ACC112 (cell line): ENCODE data around the gene ZDHHC11.
"Not testable (repeated sequence)": the region's sequence is repeated elsewhere in the genome, so short reads cannot be mapped to it uniquely, and the experiment has no call there.

Experiments
- H2AFZ ChIP-seq: fragments of 200-600 bp; sonication (generic); one replicate; pipeline ENCODE4 v1.6.0; 2017; ENCODE audit warnings: antibody characterized with exemption, low read length; ENCODE audit not compliant: unreplicated experiment
- H3K27ac ChIP-seq: fragments of 200-600 bp; sonication (generic); 2 replicates; pipeline ENCODE4 v1.5.1; 2014; ENCODE audit warnings: low read depth, mild to moderate bottlenecking, antibody characterized with exemption, low read length, moderate library complexity
- H3K27me3 ChIP-seq: fragments of 200-600 bp; sonication (generic); 2 replicates; pipeline ENCODE4 v1.6.1; 2014; ENCODE audit warnings: mild to moderate bottlenecking, antibody characterized with exemption, low read length, moderate library complexity, mixed read lengths; ENCODE audit not compliant: insufficient read depth
- H3K36me3 ChIP-seq: fragments of 200-600 bp; sonication (generic); 2 replicates; pipeline ENCODE4 v1.6.1; 2016; ENCODE audit warnings: mild to moderate bottlenecking, antibody characterized with exemption, low read length, moderate library complexity, mixed read lengths; ENCODE audit not compliant: insufficient read depth
- H3K4me1 ChIP-seq: fragments of 200-600 bp; sonication (generic); one replicate; pipeline ENCODE4 v1.6.1; 2016; ENCODE audit warnings: low read length, mixed read lengths; ENCODE audit not compliant: insufficient read depth, unreplicated experiment, control insufficient read depth
- H3K4me3 ChIP-seq: fragments of 200-600 bp; sonication (generic); 2 replicates; pipeline ENCODE4 v1.5.1; 2014; ENCODE audit warnings: mild to moderate bottlenecking, low read depth, low read length
- H3K79me2 ChIP-seq: fragments of 200-600 bp; sonication (generic); one replicate; pipeline ENCODE4 v1.6.0; 2016; ENCODE audit warnings: low read length; ENCODE audit not compliant: control insufficient read depth, unreplicated experiment, insufficient read depth

The ZDHHC11 gene

DNA sequence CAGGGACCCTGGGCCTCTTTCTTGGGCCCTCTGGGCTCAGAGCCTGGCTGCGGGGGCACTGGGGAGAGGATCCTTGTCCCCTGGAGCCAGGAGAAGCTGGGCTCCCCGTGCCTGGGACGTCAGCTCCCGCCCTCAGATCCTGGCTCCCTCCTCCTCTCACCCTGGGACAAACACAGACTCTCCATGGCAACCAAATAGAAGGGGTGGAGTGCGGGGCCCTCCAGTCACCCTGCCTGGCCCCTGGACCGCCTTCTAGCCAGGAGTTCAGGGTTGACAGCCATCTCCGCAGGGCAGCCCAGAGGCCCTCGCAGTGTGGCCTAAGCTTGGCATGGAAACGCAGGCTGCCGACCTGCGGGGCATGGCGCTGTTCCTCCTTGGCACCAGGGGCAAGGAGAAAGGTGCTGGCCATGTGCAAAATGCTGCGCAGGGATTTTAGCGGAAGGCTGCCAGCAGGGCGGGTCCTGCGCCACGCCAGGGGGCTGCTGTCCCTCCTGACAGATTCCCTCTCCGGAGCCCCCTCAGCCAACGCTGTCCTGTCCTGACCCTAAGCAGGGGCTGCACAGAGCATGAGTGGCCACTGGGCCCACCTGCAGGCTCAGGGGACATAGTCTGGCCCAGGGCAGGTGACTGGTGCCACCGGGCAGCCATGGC is 1.0 kb downstream of the ZDHHC11 start:
- Histone ChIP-seq H3K27ac (no peak overlapping the region), H3K4me1 (no peaks in the 10 kb centered on the region), H3K27me3 (peaks cover 19% of the 10 kb centered on the region; the same call in 1 of the 2 replicates), H3K79me2 (no peaks in the 10 kb centered on the region), H3K4me3 (no peak overlapping the region), H3K36me3 (no peaks in the 10 kb centered on the region), H2AFZ (no peak overlapping the region)

DNA sequence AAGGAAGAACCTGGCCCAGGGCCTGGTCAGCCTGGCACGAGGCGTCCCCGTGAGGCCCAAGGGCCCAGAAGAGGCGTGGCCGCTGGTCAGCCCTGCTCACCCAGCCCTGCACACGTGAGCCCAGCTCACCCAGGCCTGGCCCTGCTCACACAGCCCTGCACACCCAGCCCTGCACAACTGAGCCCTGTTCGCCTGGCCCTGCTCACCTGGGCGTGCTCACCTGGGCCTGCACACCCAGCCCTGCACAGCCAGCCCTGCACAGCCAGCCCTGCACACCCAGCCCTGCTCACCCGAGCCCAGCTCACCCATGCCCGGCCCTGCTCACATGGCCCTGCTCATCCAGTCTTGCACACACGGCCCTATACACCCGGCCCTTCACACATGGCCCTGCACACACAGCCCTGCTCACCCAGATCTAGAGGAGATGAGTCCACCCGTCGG is 2.1 kb downstream of the ZDHHC11 start:
- Histone ChIP-seq H3K79me2 (no peaks in the 10 kb centered on the region), H3K4me1 (no peaks in the 10 kb centered on the region), H3K36me3 (no peaks in the 10 kb centered on the region), H3K27me3 (peaks cover 19% of the 10 kb centered on the region; the same call in 1 of the 2 replicates), H3K4me3 (no peak overlapping the region), H3K27ac (no peak overlapping the region), H2AFZ (no peak overlapping the region)

DNA sequence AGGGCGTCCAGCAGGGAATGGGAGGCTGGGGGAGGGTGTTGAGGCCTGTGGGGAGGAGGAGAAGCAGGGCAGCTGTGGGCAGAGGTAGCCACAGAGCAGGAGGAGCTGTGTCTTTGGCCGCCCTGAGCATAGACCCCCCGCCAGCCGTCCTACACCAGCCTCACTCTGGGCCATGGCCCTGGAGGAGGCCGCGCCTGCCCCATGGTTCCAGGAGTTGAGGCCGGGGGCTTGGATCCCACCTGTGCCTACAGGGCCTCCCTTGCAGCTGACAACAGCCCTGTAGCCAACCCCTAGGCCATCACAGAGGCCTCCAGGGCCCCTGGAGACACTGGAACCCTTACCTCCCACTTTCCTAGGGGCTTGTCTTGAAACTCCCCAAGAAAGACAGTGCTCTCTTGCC is 3.0 kb downstream of the ZDHHC11 start:
- H3K4me1 ChIP-seq, H3K36me3 ChIP-seq, H3K79me2 ChIP-seq, H2AFZ ChIP-seq, H3K27ac ChIP-seq, H3K4me3 ChIP-seq: not testable (repeated sequence)
- H3K27me3 ChIP-seq: peaks cover 19% of the 10 kb centered on the region; the same call in 1 of the 2 replicates

DNA sequence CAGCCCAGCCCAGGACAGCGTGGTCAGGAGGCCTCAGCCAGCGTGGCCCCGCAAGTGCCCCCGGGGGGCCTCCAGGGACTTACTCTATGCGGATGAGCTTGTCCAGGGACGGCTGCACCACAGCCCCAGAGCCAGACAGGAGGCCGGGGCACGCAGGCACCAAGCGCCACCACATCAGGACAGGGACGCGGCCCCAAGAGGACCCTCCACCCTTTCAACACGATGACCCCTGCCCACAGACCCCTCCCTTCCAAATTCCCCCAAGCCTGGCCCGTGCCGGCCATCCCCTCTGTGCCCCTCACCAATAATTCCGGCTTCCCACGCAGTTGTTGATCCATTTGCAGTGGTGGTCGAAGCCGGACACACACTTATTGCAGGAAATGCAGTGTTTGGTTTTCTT is 3.6 kb downstream of the ZDHHC11 start:
- not testable (repeated sequence) for H3K4me1 ChIP-seq, H3K36me3 ChIP-seq, H3K27ac ChIP-seq, H2AFZ ChIP-seq, H3K4me3 ChIP-seq, H3K79me2 ChIP-seq
- H3K27me3 ChIP-seq: peaks cover 14% of the 10 kb centered on the region; the same call in 1 of the 2 replicates

DNA sequence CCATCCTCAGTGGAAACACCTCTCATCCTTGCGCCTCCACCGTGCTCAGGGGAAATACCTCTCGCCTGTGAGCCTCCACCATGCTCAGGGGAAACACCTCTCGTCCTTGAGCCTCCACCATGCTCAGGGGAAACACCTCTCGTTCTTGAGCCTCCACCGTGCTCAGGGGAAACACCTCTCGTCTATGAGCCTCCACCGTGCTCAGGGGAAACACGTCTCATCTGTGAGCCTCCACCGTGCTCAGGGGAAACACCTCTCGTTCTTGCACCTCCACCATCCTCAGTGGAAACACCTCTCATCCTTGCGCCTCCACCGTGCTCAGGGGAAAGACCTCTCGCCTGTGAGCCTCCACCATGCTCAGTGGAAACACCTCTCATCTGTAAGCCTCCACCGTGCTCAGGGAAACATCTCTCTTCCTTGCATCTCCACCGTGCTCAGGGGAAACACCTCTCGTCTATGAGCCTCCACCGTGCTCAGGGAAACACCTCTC is 4.1 kb downstream of the ZDHHC11 start:
- not testable (repeated sequence) for H3K27ac ChIP-seq, H3K36me3 ChIP-seq, H3K79me2 ChIP-seq, H3K4me1 ChIP-seq, H3K4me3 ChIP-seq, H2AFZ ChIP-seq
- H3K27me3 ChIP-seq: peaks cover 12% of the 10 kb centered on the region; the same call in 1 of the 2 replicates

DNA sequence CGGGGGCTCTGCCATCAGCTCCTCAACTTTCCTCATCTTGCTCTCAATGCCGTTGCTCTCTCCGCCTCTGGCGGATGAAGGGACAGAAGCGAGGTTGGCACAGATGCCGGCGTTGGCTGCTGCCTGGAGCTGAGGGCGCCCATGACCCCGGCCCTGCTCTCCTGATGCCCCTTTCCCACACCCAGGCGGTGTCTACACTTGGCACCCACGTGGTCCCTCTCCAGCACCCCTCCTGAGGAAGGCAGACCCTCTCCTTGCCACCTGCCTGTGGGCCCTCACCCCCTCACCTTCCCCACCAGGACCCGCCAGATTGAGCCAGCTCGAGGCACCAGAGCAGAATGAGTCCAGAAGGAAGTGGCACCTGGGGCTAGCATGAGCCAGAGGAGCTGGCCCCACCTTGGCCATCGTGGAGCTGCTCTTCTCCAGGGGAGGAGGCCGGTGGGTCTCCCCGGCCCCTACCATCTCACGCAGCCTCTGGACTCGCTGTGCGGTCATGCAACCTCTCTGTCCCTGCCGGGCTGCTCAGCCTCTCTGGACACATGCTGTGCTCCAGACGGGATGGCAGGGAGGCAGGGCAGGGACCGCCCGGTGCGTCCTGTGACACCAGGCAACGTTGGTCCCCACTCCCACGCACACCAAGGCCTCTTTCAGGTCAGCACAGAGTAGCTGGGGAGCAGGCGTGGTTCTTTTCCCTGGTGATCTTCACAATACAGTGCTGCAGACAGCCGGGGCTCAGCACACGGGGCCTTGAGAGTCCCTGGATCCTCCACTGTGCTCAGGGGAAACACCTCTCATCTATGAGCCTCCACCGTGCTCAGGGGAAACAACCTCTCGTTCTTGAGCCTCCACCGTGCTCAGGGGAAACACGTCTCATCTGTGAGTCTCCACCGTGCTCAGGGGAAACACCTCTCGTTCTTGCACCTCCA is 4.8 kb downstream of the ZDHHC11 start:
- H3K27me3 ChIP-seq, H3K79me2 ChIP-seq, H3K4me1 ChIP-seq, H2AFZ ChIP-seq, H3K4me3 ChIP-seq, H3K36me3 ChIP-seq, H3K27ac ChIP-seq: not testable (repeated sequence)

DNA sequence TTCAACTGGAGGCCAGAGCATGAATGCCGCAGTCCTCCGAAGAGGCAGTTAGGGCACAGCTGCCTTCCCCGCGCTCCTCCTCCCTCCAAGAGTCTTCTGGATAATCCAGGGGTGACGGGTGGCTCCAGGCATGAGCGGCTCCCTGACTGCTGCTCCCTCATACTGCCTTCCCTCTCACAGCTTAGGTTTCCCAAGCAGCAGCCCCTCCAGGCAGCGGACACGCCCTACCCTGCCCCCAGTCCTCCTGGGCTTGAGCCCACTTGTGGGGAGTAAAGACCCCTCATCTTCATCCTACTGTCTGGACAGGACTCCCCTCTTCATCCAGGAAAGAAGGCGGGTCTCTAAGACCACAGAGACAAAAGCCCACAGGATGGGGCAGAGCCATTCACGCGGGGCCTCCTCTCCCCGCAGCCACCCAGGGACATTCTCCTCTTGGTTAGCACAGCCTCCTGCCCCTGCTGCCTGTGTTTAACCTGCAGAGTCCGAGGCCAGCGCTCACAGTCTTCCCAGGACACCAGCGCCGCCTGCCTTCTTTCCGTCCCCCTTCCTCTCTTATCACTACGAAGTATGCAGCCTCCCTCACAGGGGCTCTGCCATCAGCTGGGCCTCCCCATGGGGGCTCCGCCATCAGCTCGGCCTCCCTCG is 5.6 kb downstream of the ZDHHC11 start:
- H3K27me3 ChIP-seq, H2AFZ ChIP-seq, H3K79me2 ChIP-seq, H3K27ac ChIP-seq, H3K4me1 ChIP-seq, H3K36me3 ChIP-seq, H3K4me3 ChIP-seq: not testable (repeated sequence)

DNA sequence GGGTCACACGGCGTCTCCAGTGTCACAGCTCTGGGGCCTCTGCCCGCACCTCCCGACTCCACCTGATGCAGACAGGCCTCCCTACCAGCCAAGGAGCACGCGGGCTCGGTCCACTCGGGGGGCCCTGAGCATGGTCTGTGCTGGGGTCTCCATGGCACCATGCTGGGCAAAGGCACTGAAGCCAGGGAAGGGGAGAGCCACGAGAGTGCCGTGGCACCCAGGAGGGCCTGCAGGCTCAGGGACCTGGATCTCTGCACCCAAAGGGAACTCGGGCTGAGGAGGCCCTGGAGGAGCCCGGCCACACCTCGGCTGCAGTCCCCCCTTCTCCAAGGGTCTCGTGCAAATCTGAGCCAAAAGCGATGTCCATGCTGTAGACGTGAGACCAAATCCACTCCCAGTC is 6.4 kb downstream of the ZDHHC11 start:
- not testable (repeated sequence) for H3K4me3 ChIP-seq, H3K27ac ChIP-seq, H2AFZ ChIP-seq, H3K36me3 ChIP-seq, H3K4me1 ChIP-seq, H3K27me3 ChIP-seq, H3K79me2 ChIP-seq

DNA sequence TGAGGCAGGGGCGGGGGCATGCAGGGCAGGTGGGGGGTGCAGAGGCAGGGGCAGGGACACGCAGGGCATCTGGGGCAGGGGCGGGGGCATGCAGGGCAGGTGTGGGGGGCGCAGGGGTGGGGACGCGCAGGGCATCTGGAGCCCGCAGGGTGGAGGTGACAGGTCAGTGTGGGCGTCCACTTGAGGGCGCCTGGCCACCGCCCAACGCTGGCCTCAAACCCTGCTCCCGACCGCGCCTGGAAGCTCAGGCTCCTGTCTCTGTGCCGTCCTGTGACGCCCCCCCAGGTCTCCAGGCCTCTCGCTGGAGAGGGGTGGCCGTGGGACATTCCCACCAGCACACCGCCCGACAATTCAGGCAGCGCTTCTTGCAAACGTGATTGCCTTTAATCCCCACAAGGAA is 6.9 kb downstream of the ZDHHC11 start:
- not testable (repeated sequence) for H3K79me2 ChIP-seq, H3K36me3 ChIP-seq, H3K27ac ChIP-seq, H3K4me1 ChIP-seq, H3K4me3 ChIP-seq, H2AFZ ChIP-seq, H3K27me3 ChIP-seq

DNA sequence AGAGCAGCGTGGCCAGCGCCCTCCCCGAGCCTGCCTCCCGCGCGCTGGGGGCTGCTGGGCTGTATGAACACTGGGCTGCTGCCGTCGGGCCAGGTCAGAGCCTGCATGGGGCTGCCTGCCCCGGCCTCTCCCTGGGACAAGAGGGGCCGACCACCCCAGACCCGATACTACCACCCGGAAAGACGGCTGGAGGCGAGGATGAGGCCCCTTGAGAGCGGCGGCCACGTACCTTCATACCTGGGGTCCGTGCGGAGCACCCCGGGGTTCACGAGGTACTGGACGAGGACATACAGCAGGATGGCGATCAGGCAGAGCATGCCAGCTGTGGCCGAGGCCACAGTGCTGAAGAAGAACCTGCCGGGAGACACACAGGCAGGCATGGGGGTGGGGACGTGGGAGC is 7.4 kb downstream of the ZDHHC11 start:
- not testable (repeated sequence) for H3K27ac ChIP-seq, H3K79me2 ChIP-seq, H3K4me3 ChIP-seq, H3K36me3 ChIP-seq, H3K27me3 ChIP-seq, H3K4me1 ChIP-seq, H2AFZ ChIP-seq
